Dorsolateral prefrontal cortex (tissue), 118 donors: ENCODE measurements around the gene C4B. TPM values are rescaled to one million over a fixed set of nuclear protein-coding genes. Genes with fewer than 3 reads are reported as not detected.

Experiments
- total RNA-seq, 120 experiments: library from RNA; stranded (reverse); gene quantifications; one replicate each; pipeline versions ENCODE4 v1.2.3 to v1.2.4, GENCODE V29; 2022

The C4B gene
- total RNA-seq, 120 experiments from 2014 or later = 28.9 to 432 (median 108) TPM

Other genes starting within 250 kb of the C4B start
- gene VWA7, start 237.5 kb upstream of the C4B start, total RNA-seq = 10 to 100 TPM in 116 of 120 experiments, 1 to 10 TPM in 4; 5.9 to 42.6 (median 21.4) TPM
- 10 to 100 TPM; 36.7 to 78.7 (median 56.4) TPM for gene VARS1, start 219.0 kb upstream of the C4B start, total RNA-seq
- 10 to 100 TPM; 14.4 to 37.9 (median 25.8) TPM for gene LSM2, start 207.8 kb upstream of the C4B start, total RNA-seq
- 10 to 100 TPM in 3 of 120 experiments, 1 to 10 TPM in 117; 3.0 to 12.0 (median 5.5) TPM for gene HSPA1L, start 199.5 kb upstream of the C4B start, total RNA-seq
- gene HSPA1A, start 199.3 kb upstream of the C4B start, total RNA-seq = 1,000 to 10,000 TPM in 12 of 120 experiments, 100 to 1,000 TPM in 96, 10 to 100 TPM in 12; 73.4 to 4,082 (median 220) TPM
- 1,000 to 10,000 TPM in 12 of 120 experiments, 100 to 1,000 TPM in 108; 119 to 3,588 (median 260) TPM for gene HSPA1B, start 187.1 kb upstream of the C4B start, total RNA-seq
- gene NEU1, start 152.0 kb upstream of the C4B start, total RNA-seq = 10 to 100 TPM; 16.0 to 38.4 (median 27.6) TPM
- gene SLC44A4, start 135.8 kb upstream of the C4B start, total RNA-seq = 1 to 10 TPM in 1 of 120 experiments, under 1 TPM in 4, not detected in 115; 0.18 to 1.7 (median 0.26) TPM
- gene EHMT2, start 117.1 kb upstream of the C4B start, total RNA-seq = 100 to 1,000 TPM in 8 of 120 experiments, 10 to 100 TPM in 112; 63.4 to 111 (median 85.5) TPM
- 10 to 100 TPM in 15 of 120 experiments, 1 to 10 TPM in 105; 3.7 to 13.7 (median 7.6) TPM for gene ZBTB12, start 112.7 kb upstream of the C4B start, total RNA-seq
- gene C2, start 87.1 kb upstream of the C4B start, total RNA-seq = 10 to 100 TPM in 19 of 120 experiments, 1 to 10 TPM in 101; 3.0 to 17.0 (median 6.9) TPM
- 10 to 100 TPM in 66 of 120 experiments, 1 to 10 TPM in 54; 3.8 to 32.2 (median 10.6) TPM for gene CFB, start 68.7 kb upstream of the C4B start, total RNA-seq
- gene NELFE, start 55.8 kb upstream of the C4B start, total RNA-seq = 10 to 100 TPM; 28.5 to 67.8 (median 43.3) TPM
- 100 to 1,000 TPM in 4 of 120 experiments, 10 to 100 TPM in 116; 48.6 to 115 (median 68.4) TPM for gene SKIC2, start 55.6 kb upstream of the C4B start, total RNA-seq
- 10 to 100 TPM; 15.3 to 38.3 (median 23.5) TPM for gene DXO, start 42.7 kb upstream of the C4B start, total RNA-seq
- 100 to 1,000 TPM in 73 of 120 experiments, 10 to 100 TPM in 47; 28.7 to 508 (median 110) TPM for gene C4A, start 32.7 kb upstream of the C4B start, total RNA-seq
- gene CYP21A2, start 23.6 kb downstream of the C4B start, total RNA-seq = 1 to 10 TPM in 98 of 120 experiments, under 1 TPM in 20, not detected in 2; 0.34 to 9.4 (median 2.1) TPM
- gene TNXB, start 94.5 kb downstream of the C4B start, total RNA-seq = 10 to 100 TPM; 10.8 to 47.8 (median 25.8) TPM
- 100 to 1,000 TPM in 8 of 120 experiments, 10 to 100 TPM in 112; 61.3 to 117 (median 80.7) TPM for gene ATF6B, start 113.5 kb downstream of the C4B start, total RNA-seq
- gene FKBPL, start 115.5 kb downstream of the C4B start, total RNA-seq = 1 to 10 TPM; 2.2 to 8.2 (median 5.4) TPM
- 100 to 1,000 TPM in 2 of 120 experiments, 10 to 100 TPM in 118; 29.0 to 121 (median 64.1) TPM for gene PRRT1, start 137.1 kb downstream of the C4B start, total RNA-seq
- 10 to 100 TPM; 21.2 to 55.9 (median 31.2) TPM for gene PPT2, start 139.3 kb downstream of the C4B start, total RNA-seq
- gene EGFL8, start 149.8 kb downstream of the C4B start, total RNA-seq = 10 to 100 TPM in 115 of 120 experiments, 1 to 10 TPM in 5; 8.7 to 37.5 (median 19.8) TPM
- gene AGPAT1, start 161.3 kb downstream of the C4B start, total RNA-seq = 100 to 1,000 TPM in 4 of 120 experiments, 10 to 100 TPM in 116; 58.7 to 102 (median 81.9) TPM
- 10 to 100 TPM; 34.1 to 70.5 (median 51.5) TPM for gene RNF5, start 163.6 kb downstream of the C4B start, total RNA-seq
- 10 to 100 TPM in 1 of 120 experiments, 1 to 10 TPM in 119; 1.6 to 11.4 (median 5.2) TPM for gene AGER, start 169.5 kb downstream of the C4B start, total RNA-seq
- 10 to 100 TPM; 42.9 to 89.4 (median 59.4) TPM for gene PBX2, start 175.4 kb downstream of the C4B start, total RNA-seq
- gene GPSM3, start 177.8 kb downstream of the C4B start, total RNA-seq = 10 to 100 TPM in 27 of 120 experiments, 1 to 10 TPM in 92, under 1 TPM in 1; 0.87 to 23.5 (median 7.2) TPM
- 10 to 100 TPM; 12.7 to 40.3 (median 20.8) TPM for gene NOTCH4, start 209.3 kb downstream of the C4B start, total RNA-seq